Measurements from ENCODE around the gene SERPINA5.

Gene SERPINA5

DNA sequence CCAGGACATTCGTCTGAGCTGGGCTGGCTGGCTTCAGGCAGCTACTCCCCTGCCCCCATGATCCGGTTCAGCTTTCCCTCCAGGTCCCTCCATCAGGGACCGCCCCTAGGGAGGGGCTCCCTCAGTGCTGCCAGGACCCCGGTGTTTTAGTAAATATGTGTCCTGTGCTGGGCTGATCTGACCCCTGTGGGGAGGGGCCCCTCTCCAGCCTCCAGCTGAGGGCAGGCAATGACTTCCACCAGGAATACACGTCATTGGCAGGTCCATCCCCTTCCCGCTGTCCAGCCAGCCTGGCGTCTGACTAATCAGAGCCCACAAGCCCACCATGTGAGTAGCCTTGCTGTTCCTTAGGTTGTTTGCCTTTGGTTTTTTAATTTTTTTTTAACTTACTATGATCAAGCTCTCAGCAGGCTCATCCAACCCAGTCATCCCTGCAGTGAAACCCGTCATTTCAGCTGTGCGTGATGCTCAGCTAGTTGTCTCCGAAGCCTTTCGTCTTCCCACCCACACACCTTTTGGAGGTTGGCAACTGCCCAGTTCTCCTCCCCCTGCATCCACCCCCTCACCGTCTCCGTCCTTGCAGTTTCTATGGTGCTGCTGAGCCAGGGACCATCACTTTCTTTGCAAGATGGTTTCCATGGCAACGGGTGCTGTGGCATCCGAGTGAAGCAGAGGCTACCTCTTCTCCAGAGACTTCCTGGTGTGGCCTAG, 35.9 kb upstream of the SERPINA5 start:
- in situ Hi-C loops (cut with MboI; ENCODE audit: low pct_unique_long_range_greater_than_20kb, low sequenced_read_pairs, unreplicated experiment), result no loop called here
- no peak for DNase-seq (ENCODE audit: low spot score)
- TF ChIP-seq, protein P1, sequence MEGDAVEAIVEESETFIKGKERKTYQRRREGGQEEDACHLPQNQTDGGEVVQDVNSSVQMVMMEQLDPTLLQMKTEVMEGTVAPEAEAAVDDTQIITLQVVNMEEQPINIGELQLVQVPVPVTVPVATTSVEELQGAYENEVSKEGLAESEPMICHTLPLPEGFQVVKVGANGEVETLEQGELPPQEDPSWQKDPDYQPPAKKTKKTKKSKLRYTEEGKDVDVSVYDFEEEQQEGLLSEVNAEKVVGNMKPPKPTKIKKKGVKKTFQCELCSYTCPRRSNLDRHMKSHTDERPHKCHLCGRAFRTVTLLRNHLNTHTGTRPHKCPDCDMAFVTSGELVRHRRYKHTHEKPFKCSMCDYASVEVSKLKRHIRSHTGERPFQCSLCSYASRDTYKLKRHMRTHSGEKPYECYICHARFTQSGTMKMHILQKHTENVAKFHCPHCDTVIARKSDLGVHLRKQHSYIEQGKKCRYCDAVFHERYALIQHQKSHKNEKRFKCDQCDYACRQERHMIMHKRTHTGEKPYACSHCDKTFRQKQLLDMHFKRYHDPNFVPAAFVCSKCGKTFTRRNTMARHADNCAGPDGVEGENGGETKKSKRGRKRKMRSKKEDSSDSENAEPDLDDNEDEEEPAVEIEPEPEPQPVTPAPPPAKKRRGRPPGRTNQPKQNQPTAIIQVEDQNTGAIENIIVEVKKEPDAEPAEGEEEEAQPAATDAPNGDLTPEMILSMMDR (IDR thresholded peaks at IDR 0.05; ENCODE audit: extremely low read depth, insufficient read depth, missing control alignments), result no peak

- no peak for DNase-seq (ENCODE audit: low spot score)
- in situ Hi-C loops (cut with MboI; ENCODE audit: low pct_unique_long_range_greater_than_20kb, low sequenced_read_pairs, unreplicated experiment), result no loop called here
- TF ChIP-seq, protein P1 (IDR thresholded peaks at IDR 0.05; ENCODE audit: extremely low read depth, insufficient read depth, missing control alignments), result no peak
These were observed 34.0 kb upstream of the SERPINA5 start for GRCh38 chr14:94547151-94547680.

- TF ChIP-seq, protein P1 (IDR thresholded peaks at IDR 0.05; ENCODE audit: extremely low read depth, insufficient read depth, missing control alignments), result no peak
- in situ Hi-C loops (cut with MboI; ENCODE audit: low pct_unique_long_range_greater_than_20kb, low sequenced_read_pairs, unreplicated experiment), result no loop called here
- DNase-seq (ENCODE audit: low spot score), result no peak
These were observed 33.5 kb upstream of the SERPINA5 start for GRCh38 chr14:94547726-94548125.

GRCh38 chr14:94548131-94548998, 32.9 kb upstream of the SERPINA5 start:
- TF ChIP-seq, protein P1 (IDR thresholded peaks at IDR 0.05; ENCODE audit: extremely low read depth, insufficient read depth, missing control alignments), result no peak
- in situ Hi-C loops (cut with MboI; ENCODE audit: low pct_unique_long_range_greater_than_20kb, low sequenced_read_pairs, unreplicated experiment), result no loop called here
- DNase-seq (ENCODE audit: low spot score), result no peak

GRCh38 chr14:94548999-94549985, 31.9 kb upstream of the SERPINA5 start:
- peak; percentile 68 for DNase-seq (ENCODE audit: low spot score)
- in situ Hi-C loops (cut with MboI; ENCODE audit: low pct_unique_long_range_greater_than_20kb, low sequenced_read_pairs, unreplicated experiment), result no loop called here
- TF ChIP-seq, protein P1 (IDR thresholded peaks at IDR 0.05; ENCODE audit: extremely low read depth, insufficient read depth, missing control alignments), result peak; percentile 90

GRCh38 chr14:94550041-94550440, 31.2 kb upstream of the SERPINA5 start:
- in situ Hi-C loops (cut with MboI; ENCODE audit: low pct_unique_long_range_greater_than_20kb, low sequenced_read_pairs, unreplicated experiment), result no loop called here
- TF ChIP-seq, protein P1 (IDR thresholded peaks at IDR 0.05; ENCODE audit: extremely low read depth, insufficient read depth, missing control alignments), result no peak
- DNase-seq (ENCODE audit: low spot score), result no peak

All from GM13977 (cell line).